Immature natural killer cell (primary cell): ENCODE data around the gene WBP1. TPM values are rescaled to one million over a fixed set of nuclear protein-coding genes. Genes with fewer than 3 reads are reported as not detected.

Experiments used
- DNase-seq, 3 donors: peaks; one replicate each; pipeline ENCODE4 v3.0.0; 2022; ENCODE audit warnings: mixed read lengths in 1 of 3
- H3K27ac Mint-ChIP-seq, 6 donors: one replicate each; pipeline ENCODE4 v1.8.0; 2020; ENCODE audit warnings: mixed read lengths in 6 of 6, mild to moderate bottlenecking in 5 of 6, inconsistent platforms in 4 of 6, moderate library complexity in 3 of 6
- H3K27me3 Mint-ChIP-seq, 3 donors: one replicate each; pipeline ENCODE4 v1.8.0; 2020 to 2021; ENCODE audit warnings: low read depth in 3 of 3, mild to moderate bottlenecking in 3 of 3, mixed read lengths in 3 of 3, moderate library complexity in 3 of 3, inconsistent platforms in 1 of 3
- H3K36me3 Mint-ChIP-seq, 3 donors: one replicate each; pipeline ENCODE4 v1.8.0; 2020; ENCODE audit warnings: mixed read lengths in 3 of 3, inconsistent platforms in 2 of 3, mild to moderate bottlenecking in 2 of 3
- H3K4me1 Mint-ChIP-seq, 2 donors: one replicate each; pipeline ENCODE4 v1.8.0; 2020; ENCODE audit warnings: inconsistent platforms in 2 of 2, mild to moderate bottlenecking in 2 of 2, mixed read lengths in 2 of 2, moderate library complexity in 1 of 2
- H3K4me3 Mint-ChIP-seq, 5 donors: one replicate each; pipeline ENCODE4 v1.8.0; 2020; ENCODE audit warnings: mild to moderate bottlenecking in 5 of 5, mixed read lengths in 5 of 5, inconsistent platforms in 3 of 5, moderate library complexity in 3 of 5
- H3K9me3 Mint-ChIP-seq, 6 donors: one replicate each; pipeline ENCODE4 v1.8.0; 2020; ENCODE audit warnings: mild to moderate bottlenecking in 6 of 6, mixed read lengths in 6 of 6, inconsistent platforms in 4 of 6, moderate library complexity in 3 of 6
- polyA plus RNA-seq, 3 donors: library from polyadenylated mRNA; unstranded; fragments of 300-500 nt; fragmentation: Illumina TruSeq; gene quantifications; one replicate each; pipeline ENCODE4 v1.2.3, GENCODE V29; 2021

The WBP1 gene
- polyA plus RNA-seq, 3 donors from 2014 or later = 45.6 to 56.1 (median 54.0) TPM

GRCh38 chr2:74502147-74502719 lies 44.0 kb downstream of the WBP1 start:
- peaks cover 3 to 16% (median 13%) of the 10 kb centered on the region in 3 donors for H3K36me3 Mint-ChIP-seq
- peaks cover 73 to 78% of the 10 kb centered on the region in 2 donors for H3K4me1 Mint-ChIP-seq
- H3K9me3 Mint-ChIP-seq = no peaks in the 10 kb centered on the region
- H3K27ac Mint-ChIP-seq = peak overlapping the region; percentile 39 to 89 (median 78)
- H3K4me3 Mint-ChIP-seq = peak overlapping the region; percentile 82 to 90 (median 86)
- DNase-seq = no peak
- peaks cover 12 to 19% (median 13%) of the 10 kb centered on the region in 3 donors for H3K27me3 Mint-ChIP-seq

DNA sequence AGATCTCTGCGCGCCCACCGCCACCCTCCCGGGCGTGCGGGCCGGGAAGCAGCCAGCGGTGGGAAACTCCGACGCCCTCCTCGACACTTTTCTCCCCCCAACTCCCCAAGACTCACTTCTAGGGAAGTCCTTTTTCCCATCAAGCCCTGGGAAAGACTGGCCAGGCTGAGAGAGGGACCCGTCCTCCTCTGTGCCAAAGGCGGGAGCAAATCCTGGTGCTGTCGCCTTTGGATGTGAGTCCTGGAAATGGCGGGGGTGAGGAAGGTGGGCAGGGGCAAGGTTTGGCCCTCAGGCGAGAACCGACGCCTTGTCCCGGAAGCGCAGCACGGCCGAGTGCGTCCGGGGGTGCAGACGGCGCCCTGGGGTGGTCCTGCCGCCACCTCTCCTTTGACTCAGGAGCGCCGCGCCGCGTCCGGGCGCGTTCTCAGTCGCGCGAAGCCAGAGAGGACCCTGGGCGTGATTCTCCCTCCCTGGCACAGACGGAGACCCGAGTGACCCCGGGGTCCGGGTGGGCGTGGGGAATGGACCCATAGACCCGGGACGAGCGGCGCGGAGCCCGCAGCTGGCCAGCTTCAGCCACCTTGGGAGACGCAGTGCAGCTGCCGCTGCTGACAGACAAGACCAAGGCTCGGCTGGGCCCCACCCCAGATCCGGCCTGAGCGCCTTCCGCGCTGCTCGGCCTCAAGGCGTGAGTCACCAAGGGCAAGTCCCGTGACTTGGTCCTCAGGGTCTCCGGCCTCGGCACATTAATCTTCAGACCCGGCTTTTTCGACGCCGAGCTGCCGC lies 44.7 kb downstream of the WBP1 start:
- Mint-ChIP-seq H3K4me1 (peaks cover 73 to 78% of the 10 kb centered on the region in 2 donors), H3K4me3 (peak overlapping the region; percentile 82 to 90 (median 86)), H3K36me3 (peaks cover 5 to 16% (median 13%) of the 10 kb centered on the region in 3 donors), H3K9me3 (no peaks in the 10 kb centered on the region), H3K27me3 (peaks cover 16 to 22% (median 16%) of the 10 kb centered on the region in 3 donors), H3K27ac (peak overlapping the region; percentile 51 to 89 (median 80))
- DNase-seq = peak; percentile 56 to 64 (median 57)

DNA sequence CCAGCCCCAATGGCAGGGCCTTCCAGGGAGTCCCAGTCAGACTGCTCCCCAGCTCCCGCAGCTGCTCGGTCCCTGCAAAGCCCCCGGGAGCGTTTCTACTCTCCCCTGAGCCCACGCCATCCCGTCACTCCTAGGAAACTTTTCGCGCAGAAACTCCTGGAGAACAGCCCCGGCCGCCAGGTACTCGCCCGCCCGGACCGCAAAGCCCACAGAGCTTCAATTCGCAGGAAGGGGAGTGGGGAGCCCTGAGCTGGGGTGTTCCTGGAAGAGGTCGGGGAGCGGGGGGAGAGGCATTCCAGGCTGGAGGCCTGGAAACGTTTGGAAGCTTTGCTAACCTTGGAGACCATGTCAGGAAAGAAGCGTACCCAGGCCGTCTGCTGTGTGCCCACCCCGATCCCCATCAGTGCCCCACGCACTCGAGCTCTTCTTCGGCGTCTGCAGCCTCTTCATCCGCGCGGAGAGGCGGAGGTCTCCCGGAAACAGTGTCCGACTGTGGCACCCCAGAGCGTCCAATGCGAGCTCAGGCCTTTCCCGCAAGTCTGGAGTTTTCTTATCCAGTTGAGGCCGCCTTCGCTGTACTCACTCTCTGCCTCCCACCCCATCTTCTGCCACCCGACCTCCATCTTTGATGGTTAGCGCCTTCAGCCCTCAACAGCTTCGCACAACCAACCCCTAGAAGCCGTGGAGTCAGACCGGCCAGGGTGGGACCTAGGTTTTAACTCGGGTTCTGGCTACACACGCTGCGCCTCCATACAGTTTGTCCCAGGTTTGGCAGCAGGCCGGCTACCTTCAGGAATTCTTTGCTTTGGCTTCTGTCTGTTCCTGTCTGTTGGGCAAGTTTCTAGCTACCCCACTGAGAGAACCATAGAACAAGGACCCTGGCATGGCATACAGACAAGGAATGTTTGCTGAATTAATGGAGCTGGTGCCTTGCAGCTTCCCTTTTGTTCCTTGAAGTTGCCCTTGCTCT lies 45.6 kb downstream of the WBP1 start:
- H3K4me3 Mint-ChIP-seq = peak overlapping the region; percentile 82 to 90 (median 86)
- peak overlapping the region; percentile 51 to 89 (median 80) for H3K27ac Mint-ChIP-seq
- H3K27me3 Mint-ChIP-seq = peaks cover 13 to 24% (median 13%) of the 10 kb centered on the region in 3 donors
- peaks cover 73 to 78% of the 10 kb centered on the region in 2 donors for H3K4me1 Mint-ChIP-seq
- no peak for DNase-seq
- peaks cover 5 to 16% (median 13%) of the 10 kb centered on the region in 3 donors for H3K36me3 Mint-ChIP-seq
- no peaks in the 10 kb centered on the region for H3K9me3 Mint-ChIP-seq

DNA sequence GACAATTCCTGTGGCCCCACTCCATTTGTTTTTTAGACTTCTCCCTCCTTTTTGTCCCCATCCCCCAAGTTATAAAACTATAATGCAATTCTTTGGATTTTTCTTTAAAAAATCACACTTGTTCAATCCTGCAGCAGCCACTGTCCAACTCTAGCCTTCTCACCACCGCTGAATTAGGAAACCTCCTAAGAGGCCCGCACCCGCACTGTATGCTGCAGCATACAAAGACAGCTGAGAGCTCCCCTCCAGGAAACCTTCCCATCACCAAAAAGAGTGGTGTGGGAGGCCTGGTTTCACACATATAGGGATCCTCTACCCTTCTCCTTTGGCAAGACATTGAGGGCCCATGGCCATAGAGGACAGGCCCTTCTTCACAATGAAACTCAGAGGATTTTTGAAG lies 46.4 kb downstream of the WBP1 start:
- Mint-ChIP-seq H3K36me3 (peaks cover 5 to 16% (median 13%) of the 10 kb centered on the region in 3 donors), H3K4me3 (peak overlapping the region; percentile 82 to 90 (median 86)), H3K4me1 (peaks cover 68 to 73% of the 10 kb centered on the region in 2 donors), H3K9me3 (no peaks in the 10 kb centered on the region), H3K27ac (peak overlapping the region; percentile 28 to 76 (median 56)), H3K27me3 (peaks cover 10 to 21% (median 11%) of the 10 kb centered on the region in 3 donors)
- no peak for DNase-seq

- H3K4me1 Mint-ChIP-seq = peaks cover 68 to 69% of the 10 kb centered on the region in 2 donors
- peak overlapping the region in 2 of 6 donors; percentile 35 to 71 for H3K27ac Mint-ChIP-seq
Observed at GRCh38 chr2:74505448-74506246, 47.4 kb downstream of the WBP1 start.

DNA sequence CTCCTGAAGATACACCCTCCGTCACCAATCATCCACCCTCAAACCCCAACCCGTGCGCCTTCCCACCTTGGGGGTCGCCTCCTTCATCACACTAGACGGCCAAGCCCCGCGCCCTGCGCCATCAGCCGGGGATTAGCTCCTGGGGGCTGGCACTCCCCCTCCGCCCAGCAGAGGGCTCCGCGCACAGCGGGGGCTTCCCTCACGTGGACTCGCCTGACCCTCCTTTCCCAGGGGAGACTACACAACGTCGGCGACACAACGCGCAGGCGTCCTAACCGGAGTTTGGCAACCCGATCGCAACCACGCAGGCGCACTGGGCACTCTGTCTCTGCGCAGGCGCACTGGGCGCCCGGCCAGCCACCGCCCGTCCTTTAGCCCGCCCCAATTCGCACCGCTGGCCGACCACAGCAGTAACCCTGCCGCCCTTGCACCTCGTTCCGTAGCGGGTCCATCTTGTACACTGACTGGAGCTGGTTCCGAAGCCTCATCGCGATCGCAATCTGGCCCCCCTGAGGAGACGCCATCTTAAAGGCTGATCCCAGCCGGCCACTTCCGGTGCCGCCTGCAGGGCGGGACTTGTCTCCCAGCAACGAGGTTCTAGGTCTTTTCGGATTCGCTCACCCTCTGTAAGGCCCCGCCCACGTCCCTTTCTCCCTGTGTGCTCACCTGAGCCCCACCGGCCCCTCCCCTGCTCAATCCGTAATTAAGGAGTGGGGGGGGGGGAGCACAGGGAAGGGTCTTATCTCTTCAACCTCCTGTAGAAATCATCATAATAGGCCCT lies 49.1 kb downstream of the WBP1 start, which contains the start of gene PCGF1:
PCGF1 (minus strand) TSS at position 551 of the 781 bp plus-strand sequence; CDS start at position 524, 27 bp downstream.
- Mint-ChIP-seq H3K9me3 (no peaks in the 10 kb centered on the region), H3K4me1 (peaks cover 57 to 59% of the 10 kb centered on the region in 2 donors), H3K36me3 (peaks cover 5 to 16% (median 13%) of the 10 kb centered on the region in 3 donors), H3K27me3 (peaks cover 17 to 31% (median 24%) of the 10 kb centered on the region in 3 donors), H3K4me3 (peak within 1 kb of the TSS; percentile 98 to 100 (median 99)), H3K27ac (peak within 1 kb of the TSS; percentile 99 to 100 (median 100))
- peak; percentile 98 to 99 (median 98) for DNase-seq

More at GRCh38 chr2:74505448-74506246, 47.4 kb downstream of the WBP1 start:
- Mint-ChIP-seq H3K27me3 (peaks cover 10 to 25% (median 16%) of the 10 kb centered on the region in 3 donors), H3K9me3 (no peaks in the 10 kb centered on the region), H3K4me3 (peak overlapping the region in 4 of 5 donors; percentile 42 to 87 (median 52)), H3K36me3 (peaks cover 5 to 16% (median 13%) of the 10 kb centered on the region in 3 donors)
- no peak for DNase-seq

- peak overlapping the region; percentile 99 to 100 (median 100) for H3K27ac Mint-ChIP-seq
Observed at GRCh38 chr2:74507926-74508520, 49.8 kb downstream of the WBP1 start.

DNA sequence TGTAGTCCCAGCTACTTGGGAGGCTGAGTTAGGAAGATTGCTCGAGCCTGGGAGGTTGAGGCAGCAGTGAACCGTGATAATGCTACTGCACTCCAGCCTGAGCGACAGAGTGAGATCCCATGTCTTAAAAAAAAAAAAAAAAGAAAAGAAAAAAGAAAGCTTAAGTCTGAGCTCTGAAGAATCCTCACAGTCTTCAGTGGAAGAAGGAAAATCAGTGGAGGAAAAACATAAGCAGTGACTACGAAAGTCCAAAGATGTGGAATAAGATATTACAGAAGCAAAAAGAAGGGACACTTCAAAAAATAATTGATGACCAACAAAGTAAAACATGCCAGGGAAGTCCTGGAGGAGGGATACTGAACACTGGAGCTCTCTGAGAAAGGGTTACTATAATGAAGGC lies 52.0 kb downstream of the WBP1 start:
- Mint-ChIP-seq H3K27ac (no peak overlapping the region), H3K4me3 (no peak overlapping the region), H3K4me1 (peaks cover 30 to 37% of the 10 kb centered on the region in 2 donors), H3K9me3 (peaks cover 0 to 2% (median 0%) of the 10 kb centered on the region in 6 donors), H3K36me3 (peaks cover 3 to 6% (median 5%) of the 10 kb centered on the region in 3 donors), H3K27me3 (peaks cover 27 to 41% (median 29%) of the 10 kb centered on the region in 3 donors)
- no peak for DNase-seq

More at GRCh38 chr2:74507926-74508520, 49.8 kb downstream of the WBP1 start:
- peaks cover 50 to 52% of the 10 kb centered on the region in 2 donors for H3K4me1 Mint-ChIP-seq
- no peaks in the 10 kb centered on the region for H3K9me3 Mint-ChIP-seq
- peaks cover 5 to 16% (median 13%) of the 10 kb centered on the region in 3 donors for H3K36me3 Mint-ChIP-seq
- peaks cover 24 to 38% (median 30%) of the 10 kb centered on the region in 3 donors for H3K27me3 Mint-ChIP-seq
- H3K4me3 Mint-ChIP-seq = peak overlapping the region; percentile 98 to 100 (median 99)
- no peak for DNase-seq

Other genes starting within 250 kb of the WBP1 start
- not detected for gene SLC4A5, start 115.0 kb upstream of the WBP1 start, polyA plus RNA-seq
- gene DCTN1, start 78.1 kb upstream of the WBP1 start, polyA plus RNA-seq = 100 to 1,000 TPM in 1 of 3 donors, 10 to 100 TPM in 2; 38.0 to 106 (median 50.9) TPM
- gene C2orf81, start 36.8 kb upstream of the WBP1 start, polyA plus RNA-seq = 1 to 10 TPM in 2 of 3 donors, not detected in 1; 1.6 TPM
- 10 to 100 TPM; 38.0 to 94.8 (median 47.7) TPM for gene WDR54, start 36.7 kb upstream of the WBP1 start, polyA plus RNA-seq
- gene RTKN, start 16.5 kb upstream of the WBP1 start, polyA plus RNA-seq = 10 to 100 TPM in 1 of 3 donors, 1 to 10 TPM in 2; 5.8 to 10.8 (median 8.4) TPM
- 10 to 100 TPM in 1 of 3 donors, 1 to 10 TPM in 2; 3.9 to 11.1 (median 9.3) TPM for gene INO80B, start 3.4 kb upstream of the WBP1 start, polyA plus RNA-seq
- 10 to 100 TPM; 45.1 to 73.5 (median 46.7) TPM for gene MOGS, start 6.9 kb downstream of the WBP1 start, polyA plus RNA-seq
- 100 to 1,000 TPM in 2 of 3 donors, 10 to 100 TPM in 1; 83.8 to 152 (median 119) TPM for gene MRPL53, start 14.2 kb downstream of the WBP1 start, polyA plus RNA-seq
- 10 to 100 TPM in 1 of 3 donors, 1 to 10 TPM in 2; 4.1 to 16.6 (median 4.4) TPM for gene CCDC142, start 24.6 kb downstream of the WBP1 start, polyA plus RNA-seq
- gene TTC31, start 24.6 kb downstream of the WBP1 start, polyA plus RNA-seq = 10 to 100 TPM; 15.9 to 35.1 (median 31.9) TPM
- gene LBX2, start 41.2 kb downstream of the WBP1 start, polyA plus RNA-seq = not detected
- gene PCGF1, start 49.3 kb downstream of the WBP1 start, polyA plus RNA-seq = 10 to 100 TPM; 18.8 to 22.8 (median 19.5) TPM
- not detected for gene TLX2, start 56.0 kb downstream of the WBP1 start, polyA plus RNA-seq
- gene DQX1, start 67.8 kb downstream of the WBP1 start, polyA plus RNA-seq = not detected
- 100 to 1,000 TPM; 107 to 126 (median 118) TPM for gene AUP1, start 71.3 kb downstream of the WBP1 start, polyA plus RNA-seq
- 10 to 100 TPM; 26.5 to 27.2 (median 27.0) TPM for gene HTRA2, start 71.5 kb downstream of the WBP1 start, polyA plus RNA-seq
- under 1 TPM in 2 of 3 donors, not detected in 1; 0.19 to 0.22 TPM for gene LOXL3, start 95.5 kb downstream of the WBP1 start, polyA plus RNA-seq
- 10 to 100 TPM; 18.4 to 42.7 (median 28.4) TPM for gene DOK1, start 96.3 kb downstream of the WBP1 start, polyA plus RNA-seq
- gene M1AP, start 189.9 kb downstream of the WBP1 start, polyA plus RNA-seq = not detected
- 1 to 10 TPM; 3.7 to 9.5 (median 6.7) TPM for gene SEMA4F, start 195.8 kb downstream of the WBP1 start, polyA plus RNA-seq